KBM-7 (cell line): ENCODE data around the gene CFAP251.
"Not testable (repeated sequence)": the region's sequence is repeated elsewhere in the genome, so short reads cannot be mapped to it uniquely, and the experiment has no call there.

Experiments
- DNase-seq: peaks from one replicate; pipeline ENCODE4 v3.0.0-alpha.2; 2015
- in situ Hi-C: fragments of 300-500 bp; cut with MboI; formaldehyde crosslinking; loops from 2 replicates; pipeline ENCODE4 v1.14.3; 2020; ENCODE audit warnings: low sequenced_read_pairs, low pct_unique_long_range_greater_than_20kb, mixed read lengths

Gene CFAP251

GRCh38 chr12:121917950-121918678 lies at the start of gene CFAP251:
Gene CFAP251 (plus strand): TSS chr12:121918592. CDS start chr12:121921306, 2,714 bp downstream.
- in situ Hi-C loops, result no loop called here
- DNase-seq, result no peak

GRCh38 chr12:121869229-121869628 lies 49.2 kb upstream of the CFAP251 start:
- in situ Hi-C loops, DNase-seq: not testable (repeated sequence)

- in situ Hi-C loops, result no loop called here
- DNase-seq, result no peak
These were observed 46.9 kb upstream of the CFAP251 start for GRCh38 chr12:121871467-121871866.

GRCh38 chr12:121872546-121873215 lies 45.7 kb upstream of the CFAP251 start:
- no peak for DNase-seq
- in situ Hi-C loops, result no loop called here

GRCh38 chr12:121873216-121873569 lies 45.2 kb upstream of the CFAP251 start:
- in situ Hi-C loops, result no loop called here
- DNase-seq, result no peak

GRCh38 chr12:121874071-121874470 lies 44.3 kb upstream of the CFAP251 start:
- peak; percentile 39 for DNase-seq
- in situ Hi-C loops, result no loop called here

DNA sequence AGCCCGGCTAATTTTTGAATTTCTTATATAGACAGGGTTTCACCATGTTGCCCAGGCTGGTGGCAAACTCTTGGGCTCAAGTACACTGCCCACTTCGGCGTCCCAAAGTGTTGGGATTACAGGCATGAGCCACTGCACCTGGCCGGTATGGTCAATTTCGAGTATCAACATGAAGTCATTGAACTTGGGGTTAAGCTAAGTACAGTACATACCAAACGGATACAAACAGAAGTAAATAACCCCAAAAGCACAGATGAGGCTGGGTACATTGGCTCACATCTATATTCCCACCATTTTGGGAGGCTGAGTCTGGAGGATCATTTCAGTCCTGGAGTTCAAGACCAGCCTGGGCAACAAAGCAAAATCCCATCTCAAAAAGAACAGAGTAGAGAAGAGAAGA lies 42.8 kb upstream of the CFAP251 start:
- no peak for DNase-seq
- in situ Hi-C loops, result no loop called here

- DNase-seq, in situ Hi-C loops: not testable (repeated sequence)
These were observed 42.3 kb upstream of the CFAP251 start for GRCh38 chr12:121876080-121876447.

GRCh38 chr12:121883315-121883660 lies 35.1 kb upstream of the CFAP251 start:
- DNase-seq, result no peak
- in situ Hi-C loops, result no loop called here

GRCh38 chr12:121885129-121885528 lies 33.3 kb upstream of the CFAP251 start:
- in situ Hi-C loops, DNase-seq: not testable (repeated sequence)

GRCh38 chr12:121888083-121888477 lies 30.3 kb upstream of the CFAP251 start:
- no peak for DNase-seq
- in situ Hi-C loops, result no loop called here

DNA sequence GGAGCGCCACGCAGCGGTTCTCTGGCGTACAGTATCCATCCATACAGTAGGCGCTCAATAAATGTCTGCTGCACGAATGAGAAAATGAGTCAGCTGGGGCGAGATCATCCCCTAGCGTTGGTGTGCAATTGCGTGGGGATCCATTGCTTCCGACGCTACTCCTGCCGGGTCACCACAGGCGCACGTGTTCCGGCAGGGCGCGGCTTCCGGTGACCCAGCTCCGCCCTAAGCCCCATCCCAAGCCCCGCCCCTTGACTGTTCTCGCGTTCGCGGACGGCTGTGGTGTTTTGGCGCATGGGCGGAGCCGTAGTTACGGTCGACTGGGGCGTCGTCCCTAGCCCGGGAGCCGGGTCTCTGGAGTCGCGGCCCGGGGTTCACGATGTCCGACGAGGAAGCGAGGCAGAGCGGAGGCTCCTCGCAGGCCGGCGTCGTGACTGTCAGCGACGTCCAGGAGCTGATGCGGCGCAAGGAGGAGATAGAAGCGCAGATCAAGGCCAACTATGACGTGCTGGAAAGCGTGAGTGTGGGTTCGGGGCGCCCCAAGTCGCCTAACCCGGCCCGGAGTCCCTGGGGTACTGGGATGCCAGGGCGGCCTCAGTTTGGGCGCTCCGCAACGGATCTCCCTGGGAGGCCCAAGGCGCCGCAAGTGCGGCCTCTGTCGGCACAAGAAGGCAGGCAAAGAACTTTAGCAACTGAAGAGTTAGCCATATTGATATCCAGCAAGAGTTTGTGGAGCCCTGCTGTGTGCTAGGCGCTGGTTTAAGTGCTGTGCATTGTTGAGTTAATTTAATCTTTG lies 29.7 kb upstream of the CFAP251 start, which contains the start of gene PSMD9:
Gene PSMD9 (plus strand): TSS at position 313 of the 796 bp plus-strand sequence. CDS start 67 bp downstream, at position 380.
- in situ Hi-C loops, result no loop called here
- DNase-seq, result peak; percentile 99

DNA sequence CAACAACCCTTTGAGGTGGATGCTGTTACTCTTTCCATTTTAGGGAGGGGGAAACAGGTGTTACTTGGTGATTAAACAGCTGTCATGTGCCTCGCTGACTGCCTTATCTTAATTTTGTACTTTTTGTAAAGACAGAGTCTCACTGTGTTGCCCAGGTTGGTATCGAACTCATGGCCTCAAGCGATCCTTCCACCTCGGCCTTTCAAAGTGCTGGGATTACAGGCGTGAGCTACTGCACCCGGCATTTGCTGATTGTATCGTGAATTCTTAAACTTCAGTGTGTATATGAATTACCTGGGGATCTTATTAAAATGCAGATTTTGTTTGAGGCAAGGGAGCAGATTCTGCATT lies 29.1 kb upstream of the CFAP251 start:
- no peak for DNase-seq
- in situ Hi-C loops, result no loop called here

DNA sequence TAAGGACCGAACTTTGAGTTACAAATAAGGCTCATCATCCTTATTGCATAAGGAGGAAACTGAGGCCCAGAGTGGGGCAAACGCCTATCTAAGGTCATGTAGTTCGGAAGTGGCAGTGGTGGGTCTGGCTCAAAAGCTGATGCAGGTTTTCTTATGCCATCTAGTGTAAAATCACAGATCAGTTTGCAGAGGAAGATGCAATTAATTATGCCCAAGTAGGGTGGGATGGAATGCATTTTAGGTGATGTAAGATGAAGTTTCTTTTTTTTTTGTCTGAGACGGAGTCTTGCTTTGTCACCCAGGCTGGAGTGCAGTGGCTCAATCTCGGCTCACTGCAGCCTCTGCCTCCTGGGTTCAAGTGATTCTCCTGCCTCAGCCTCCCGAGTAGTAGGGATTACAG lies 28.7 kb upstream of the CFAP251 start:
- DNase-seq, in situ Hi-C loops: not testable (repeated sequence)

- in situ Hi-C loops, result no loop called here
- DNase-seq, result no peak
These were observed 25.5 kb upstream of the CFAP251 start for GRCh38 chr12:121892673-121893561.

- no peak for DNase-seq
- in situ Hi-C loops, result no loop called here
These were observed 24.4 kb upstream of the CFAP251 start for GRCh38 chr12:121893961-121894460.

GRCh38 chr12:121894633-121895032 lies 23.8 kb upstream of the CFAP251 start:
- peak; percentile 29 for DNase-seq

GRCh38 chr12:121898287-121898686 lies 20.1 kb upstream of the CFAP251 start:
- DNase-seq, result no peak
- in situ Hi-C loops, result no loop called here

More at GRCh38 chr12:121894633-121895032, 23.8 kb upstream of the CFAP251 start:
- in situ Hi-C loops, result no loop called here

DNA sequence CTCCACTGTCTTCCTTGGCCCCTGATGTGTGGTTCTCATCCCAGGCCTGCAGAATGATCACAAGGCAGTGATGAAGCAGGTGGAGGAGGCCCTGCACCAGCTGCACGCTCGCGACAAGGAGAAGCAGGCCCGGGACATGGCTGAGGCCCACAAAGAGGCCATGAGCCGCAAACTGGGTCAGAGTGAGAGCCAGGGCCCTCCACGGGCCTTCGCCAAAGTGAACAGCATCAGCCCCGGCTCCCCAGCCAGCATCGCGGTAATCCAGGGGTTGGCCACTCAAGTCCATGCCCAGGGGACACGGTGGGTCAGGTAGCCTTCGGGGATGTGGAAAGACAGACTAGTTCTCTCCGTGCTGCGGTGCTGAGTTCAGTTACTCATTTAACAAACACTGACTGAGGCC lies 18.8 kb upstream of the CFAP251 start:
- in situ Hi-C loops, result no loop called here
- DNase-seq, result no peak
